CD4-positive, alpha-beta T cell (primary cell): ENCODE measurements around the gene HIVEP1. TPM values are rescaled to one million over a fixed set of nuclear protein-coding genes. Genes with fewer than 3 reads are reported as not detected.

ENCODE experiments used
- ATAC-seq: fragments of 200-7000 bp; cut with Tn5 transposase; one replicate; pipeline ENCODE4 v1.10.0; 2022; ENCODE audit warnings: mild to moderate bottlenecking; ENCODE audit not compliant: poor library complexity
- CTCF ChIA-PET: fragments of 350-600 bp; sonication (Branson Sonifier 250); formaldehyde crosslinking; loops from one replicate; lab custom pipeline; 2021; ENCODE audit warnings: antibody characterized with exemption, inconsistent platforms; lab: Charles Lee
- POLR2A ChIA-PET: fragments of 350-600 bp; sonication (Branson Sonifier 250); formaldehyde crosslinking; loops from one replicate; lab custom pipeline; 2021; ENCODE audit warnings: antibody characterized with exemption, inconsistent platforms; lab: Charles Lee
- DNase-seq, 14 experiments: peaks; one replicate each; pipeline ENCODE4 v3.0.0-alpha.2; 2013 to 2020; ENCODE audit warnings: mixed read lengths in 2 of 14
- H3K27ac ChIP-seq, 2 donors: one replicate each; pipeline versions ENCODE4 v1.5.1 to v1.7.0; 2013; ENCODE audit warnings: low read length in 2 of 2, low read depth in 1 of 2, mild to moderate bottlenecking in 1 of 2
- H3K27me3 ChIP-seq, 2 experiments: 1 replicate in 1 of 2; 2 replicates in 1 of 2; pipeline versions ENCODE4 v1.6.1 to v1.7.0; 2013; ENCODE audit warnings: low read length in 2 of 2, control low read depth in 1 of 2, mild to moderate bottlenecking in 1 of 2, moderate library complexity in 1 of 2; ENCODE audit not compliant: insufficient read depth in 2 of 2, control insufficient read depth in 1 of 2
- H3K36me3 ChIP-seq: one replicate; pipeline ENCODE4 v1.6.1; 2013; ENCODE audit warnings: low read length, control low read depth; ENCODE audit not compliant: insufficient read depth
- H3K4me1 ChIP-seq: one replicate; pipeline ENCODE4 v1.6.1; 2013; ENCODE audit warnings: low read length, control low read depth; ENCODE audit not compliant: insufficient read depth
- H3K4me3 ChIP-seq: one replicate; pipeline ENCODE4 v1.5.1; 2013; ENCODE audit warnings: mild to moderate bottlenecking, low read length, moderate library complexity
- H3K9me3 ChIP-seq, 2 experiments: 1 replicate in 1 of 2; 2 replicates in 1 of 2; pipeline versions ENCODE4 v1.6.1 to v1.7.0; 2013; ENCODE audit warnings: low read length in 2 of 2, mild to moderate bottlenecking in 2 of 2, control low read depth in 1 of 2, moderate library complexity in 1 of 2; ENCODE audit not compliant: control insufficient read depth in 1 of 2, insufficient read depth in 1 of 2
- H3K27ac Mint-ChIP-seq: one replicate; pipeline ENCODE4 v1.8.0; 2020; ENCODE audit warnings: mixed read lengths
- H3K27me3 Mint-ChIP-seq: one replicate; pipeline ENCODE4 v1.8.0; 2021; ENCODE audit warnings: mixed read lengths
- H3K36me3 Mint-ChIP-seq: one replicate; pipeline ENCODE4 v1.8.0; 2021; ENCODE audit warnings: low read depth, mixed read lengths
- H3K4me1 Mint-ChIP-seq: one replicate; pipeline ENCODE4 v1.8.0; 2021; ENCODE audit warnings: low read depth, mixed read lengths
- H3K4me3 Mint-ChIP-seq: one replicate; pipeline ENCODE4 v1.8.0; 2020; ENCODE audit warnings: mild to moderate bottlenecking, mixed read lengths
- H3K9me3 Mint-ChIP-seq: one replicate; pipeline ENCODE4 v1.8.0; 2020; ENCODE audit warnings: mixed read lengths
- CTCF ChIP-seq: fragments of 200-600 bp; IDR thresholded peaks from one replicate; pipeline ENCODE4 v1.8.0; 2022; ENCODE audit warnings: antibody characterized with exemption, mild to moderate bottlenecking
- intact Hi-C, 2 experiments: fragments of 100-400 bp; cut with DNase I in 1 of 2; cut with micrococcal nuclease in 1 of 2; formaldehyde crosslinking; loops; one replicate each; pipeline versions ENCODE4 v1.15.1 to v1.9.0; 2023 to 2025; cut with DNase I, micrococcal nuclease
- total RNA-seq, 174 experiments: library from RNA in 2 of 174; stranded (reverse) in 2 of 174; gene quantifications; one replicate each; pipeline ENCODE4 v1.2.3 and lab custom pipeline; 2021 to 2026

The HIVEP1 gene
- total RNA-seq, 2 experiments from 2014 or later, result 76.3 to 78.8 TPM

GRCh38 chr6:12149944-12150510 is 137.9 kb downstream of the HIVEP1 start:
- Mint-ChIP-seq H3K27me3 (no peaks in the 10 kb centered on the region), H3K36me3 (peaks cover 29% of the 10 kb centered on the region), H3K4me3 (no peak overlapping the region), H3K4me1 (peaks cover 9% of the 10 kb centered on the region), H3K9me3 (no peaks in the 10 kb centered on the region), H3K27ac (no peak overlapping the region)
- H3K36me3 ChIP-seq, result peaks cover 4% of the 10 kb centered on the region
- DNase-seq (no peak), ATAC-seq (no peak)
- no peaks in the 10 kb centered on the region for H3K27me3 ChIP-seq
- TF ChIP-seq CTCF, result no peak
- intact Hi-C loops, result loop anchor here (2.0 to 5.0 kb wide), 3 partner anchors 83 to 442 kb away; no protein-coding TSS in a partner anchor
- ChIA-PET POLR2A (no interaction called here), CTCF (no interaction called here)
- no peak overlapping the region for H3K4me3 ChIP-seq
- H3K4me1 ChIP-seq, result no peaks in the 10 kb centered on the region
- no peak overlapping the region for H3K27ac ChIP-seq
- H3K9me3 ChIP-seq, result no peaks in the 10 kb centered on the region

- POLR2A ChIA-PET, result no interaction called here
- H3K36me3 Mint-ChIP-seq, result peaks cover 28% of the 10 kb centered on the region
Observed at GRCh38 chr6:12150812-12151432, 138.8 kb downstream of the HIVEP1 start.

GRCh38 chr6:12151433-12151820 is 139.3 kb downstream of the HIVEP1 start:
- no peak overlapping the region for H3K27ac Mint-ChIP-seq

More at GRCh38 chr6:12150812-12151432, 138.8 kb downstream of the HIVEP1 start:
- CTCF ChIA-PET, result no interaction called here
- Histone ChIP-seq H3K27ac (no peak overlapping the region), H3K36me3 (peaks cover 4% of the 10 kb centered on the region), H3K9me3 (no peaks in the 10 kb centered on the region), H3K4me3 (no peak overlapping the region), H3K27me3 (no peaks in the 10 kb centered on the region), H3K4me1 (no peaks in the 10 kb centered on the region)
- no peaks in the 10 kb centered on the region for H3K9me3 Mint-ChIP-seq
- peak; percentile 41 for TF ChIP-seq CTCF
- no peak for ATAC-seq
- intact Hi-C loops, result loop anchor here (2.0 to 5.0 kb wide), 3 partner anchors 82 to 441 kb away; no protein-coding TSS in a partner anchor
- no peak overlapping the region for H3K4me3 Mint-ChIP-seq
- no peaks in the 10 kb centered on the region for H3K27me3 Mint-ChIP-seq
- peak in 11 of 14 experiments; percentile 11 to 60 (median 26) for DNase-seq
- H3K27ac Mint-ChIP-seq, result no peak overlapping the region
- peaks cover 15% of the 10 kb centered on the region for H3K4me1 Mint-ChIP-seq

More at GRCh38 chr6:12151433-12151820, 139.3 kb downstream of the HIVEP1 start:
- H3K4me1 ChIP-seq, result no peaks in the 10 kb centered on the region
- DNase-seq (no peak), ATAC-seq (no peak)
- H3K9me3 ChIP-seq, result no peaks in the 10 kb centered on the region
- CTCF ChIA-PET, result no interaction called here
- POLR2A ChIA-PET, result no interaction called here
- intact Hi-C loops, result loop anchor here (2.0 to 5.0 kb wide), 3 partner anchors 81 to 441 kb away; no protein-coding TSS in a partner anchor
- H3K27ac ChIP-seq, result no peak overlapping the region
- Mint-ChIP-seq H3K36me3 (peaks cover 28% of the 10 kb centered on the region), H3K4me3 (no peak overlapping the region), H3K27me3 (no peaks in the 10 kb centered on the region), H3K9me3 (no peaks in the 10 kb centered on the region), H3K4me1 (peaks cover 15% of the 10 kb centered on the region)
- no peaks in the 10 kb centered on the region for H3K27me3 ChIP-seq
- H3K36me3 ChIP-seq, result peaks cover 4% of the 10 kb centered on the region
- no peak overlapping the region for H3K4me3 ChIP-seq
- no peak for TF ChIP-seq CTCF
